22Rv1 (cell line): ENCODE results near the gene MGRN1.

ENCODE experiments used
- ZFX ChIP-seq: fragments of 450-650 bp; IDR thresholded peaks from 2 replicates; pipeline ENCODE4 v1.6.1; 2017; ENCODE audit warnings: antibody characterized with exemption, borderline replicate concordance
- TF ChIP-seq, protein P1 (sequence below): fragments of 450-650 bp; IDR thresholded peaks from 2 replicates; pipeline ENCODE4 v1.5.1; 2017; ENCODE audit warnings: mild to moderate bottlenecking

DNA sequence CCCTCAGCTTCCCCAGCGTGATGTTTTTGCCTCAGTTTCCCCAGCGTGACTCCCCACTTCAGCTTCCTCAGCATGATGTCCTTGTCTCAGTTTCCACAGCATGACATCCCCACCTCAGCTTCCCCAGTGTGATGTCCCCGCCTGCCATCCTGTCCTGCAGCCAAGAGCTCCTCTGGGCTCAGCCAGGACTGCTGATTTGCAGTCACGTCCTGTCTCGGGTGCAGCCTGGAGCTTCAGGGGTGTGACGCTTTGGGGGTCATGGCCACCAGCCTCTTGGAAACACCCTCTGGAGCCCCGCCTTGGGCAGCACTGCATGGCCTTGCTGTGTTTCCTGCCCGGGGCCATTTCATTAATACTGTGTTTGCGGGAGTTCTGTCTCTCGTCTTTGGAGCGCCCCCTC, 52.2 kb downstream of the MGRN1 start:
- TF ChIP-seq, protein P1, sequence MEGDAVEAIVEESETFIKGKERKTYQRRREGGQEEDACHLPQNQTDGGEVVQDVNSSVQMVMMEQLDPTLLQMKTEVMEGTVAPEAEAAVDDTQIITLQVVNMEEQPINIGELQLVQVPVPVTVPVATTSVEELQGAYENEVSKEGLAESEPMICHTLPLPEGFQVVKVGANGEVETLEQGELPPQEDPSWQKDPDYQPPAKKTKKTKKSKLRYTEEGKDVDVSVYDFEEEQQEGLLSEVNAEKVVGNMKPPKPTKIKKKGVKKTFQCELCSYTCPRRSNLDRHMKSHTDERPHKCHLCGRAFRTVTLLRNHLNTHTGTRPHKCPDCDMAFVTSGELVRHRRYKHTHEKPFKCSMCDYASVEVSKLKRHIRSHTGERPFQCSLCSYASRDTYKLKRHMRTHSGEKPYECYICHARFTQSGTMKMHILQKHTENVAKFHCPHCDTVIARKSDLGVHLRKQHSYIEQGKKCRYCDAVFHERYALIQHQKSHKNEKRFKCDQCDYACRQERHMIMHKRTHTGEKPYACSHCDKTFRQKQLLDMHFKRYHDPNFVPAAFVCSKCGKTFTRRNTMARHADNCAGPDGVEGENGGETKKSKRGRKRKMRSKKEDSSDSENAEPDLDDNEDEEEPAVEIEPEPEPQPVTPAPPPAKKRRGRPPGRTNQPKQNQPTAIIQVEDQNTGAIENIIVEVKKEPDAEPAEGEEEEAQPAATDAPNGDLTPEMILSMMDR: no peak
- no peak for TF ChIP-seq ZFX
